IPS-NIHi11 (cell line): ENCODE measurements around the gene PTPRG.
A peak's percentile ranks its signal among the peaks of the same experiment; 100 is the strongest.

Experiments used
- DNase-seq: peaks from one replicate; pipeline ENCODE4 v3.0.0; 2012; ENCODE audit warnings: mixed read lengths, low spot score

Gene PTPRG

GRCh38 chr3:61562721-61563312, 1.4 kb downstream of the PTPRG start:
- DNase-seq = peak; percentile 28

DNA sequence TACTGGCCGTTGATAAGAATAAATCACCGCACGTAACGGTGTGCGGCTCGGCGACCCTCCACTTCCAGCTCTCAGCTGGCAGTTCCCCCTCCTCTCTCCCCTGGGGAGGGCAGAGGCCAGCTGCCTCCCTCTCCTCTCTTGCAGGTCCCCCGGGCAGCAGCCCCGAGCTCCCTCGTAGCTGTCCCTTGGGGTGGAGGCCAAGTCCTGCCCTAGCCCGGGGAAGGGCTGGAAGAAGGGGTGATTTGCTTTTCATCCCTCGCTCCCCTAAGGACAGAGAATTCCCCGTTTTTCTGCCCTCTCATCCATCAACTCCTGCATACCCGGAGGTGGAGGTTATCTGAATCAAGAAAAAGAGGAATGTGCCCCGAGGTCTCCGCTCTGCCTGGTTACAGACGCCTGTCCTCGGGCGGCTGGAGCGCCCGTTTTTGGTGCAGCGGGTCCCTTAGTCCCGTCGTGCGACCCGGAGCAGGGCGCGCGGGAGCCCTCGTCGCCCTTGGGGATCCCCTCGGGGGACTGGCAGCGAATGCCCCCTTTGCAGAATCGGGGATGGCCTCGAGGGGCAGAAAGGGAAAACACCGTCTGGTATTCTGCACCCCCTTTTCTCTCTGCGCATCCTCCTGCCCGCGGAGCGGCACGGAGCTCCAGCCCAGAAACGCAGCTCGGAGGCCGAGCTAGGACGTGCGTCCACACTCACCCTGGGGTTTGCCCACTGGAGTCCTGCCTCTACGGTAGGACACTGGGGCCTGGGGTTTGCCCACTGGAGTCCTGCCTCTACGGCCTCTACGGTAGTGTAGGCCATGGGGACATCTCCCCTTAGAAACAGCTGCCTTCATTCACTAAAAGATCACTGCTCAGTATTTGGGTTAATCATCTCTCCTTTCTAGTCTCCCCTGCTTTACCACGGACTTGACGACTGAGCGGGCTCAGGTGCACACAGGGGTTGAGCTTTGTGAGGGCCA, 2.2 kb downstream of the PTPRG start:
- no peak for DNase-seq

- DNase-seq = peak; percentile 73
Observed at GRCh38 chr3:61564395-61565059, 3.2 kb downstream of the PTPRG start.

DNA sequence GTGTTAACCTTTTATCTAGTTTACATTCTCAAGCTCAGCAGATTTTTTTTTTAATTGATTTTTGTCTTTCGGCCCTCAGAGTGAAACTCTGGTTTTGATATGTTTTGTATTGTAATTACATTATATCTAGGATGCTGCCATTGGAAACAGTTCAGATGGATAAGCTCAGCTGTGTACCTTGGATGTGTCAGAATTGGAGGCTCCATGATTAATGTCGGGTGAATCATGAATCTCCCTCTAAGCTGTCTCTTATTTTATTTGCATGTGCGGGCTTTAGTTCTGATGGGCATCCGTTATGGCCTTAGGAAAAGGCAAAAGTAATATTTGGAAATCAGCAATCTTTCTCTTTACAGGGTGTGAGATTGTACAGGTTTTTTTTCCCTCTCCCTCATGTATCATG, 4.2 kb downstream of the PTPRG start:
- DNase-seq = no peak

- DNase-seq = no peak
Observed at GRCh38 chr3:61568127-61568526, 6.8 kb downstream of the PTPRG start.

- DNase-seq = no peak
Observed at GRCh38 chr3:61569856-61570580, 8.6 kb downstream of the PTPRG start.

GRCh38 chr3:61570813-61571212, 9.4 kb downstream of the PTPRG start:
- DNase-seq = no peak

- no peak for DNase-seq
Observed at GRCh38 chr3:61571516-61572336, 10.4 kb downstream of the PTPRG start.

- no peak for DNase-seq
Observed at GRCh38 chr3:61572879-61573278, 11.5 kb downstream of the PTPRG start.

- no peak for DNase-seq
Observed at GRCh38 chr3:61573441-61573840, 12.1 kb downstream of the PTPRG start.

DNA sequence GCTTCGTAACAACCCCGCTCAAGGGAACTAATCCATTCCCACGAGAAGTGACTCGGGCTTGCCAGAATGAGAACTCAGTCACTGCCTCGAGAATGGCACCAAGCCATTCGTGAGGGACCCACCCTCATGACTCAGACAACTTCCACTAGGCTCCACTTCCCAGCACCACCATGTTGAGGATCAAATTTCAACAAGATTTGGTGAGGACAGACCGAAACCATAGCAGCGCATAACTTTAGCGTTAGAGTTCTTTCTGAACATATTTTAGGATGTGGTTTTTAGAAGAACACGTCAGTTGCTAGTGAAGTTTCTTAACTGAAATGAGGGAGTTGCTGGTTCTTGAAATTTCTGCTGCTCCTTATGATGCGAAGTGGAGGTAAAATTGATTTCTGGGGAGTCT, 13.5 kb downstream of the PTPRG start:
- DNase-seq = no peak

DNA sequence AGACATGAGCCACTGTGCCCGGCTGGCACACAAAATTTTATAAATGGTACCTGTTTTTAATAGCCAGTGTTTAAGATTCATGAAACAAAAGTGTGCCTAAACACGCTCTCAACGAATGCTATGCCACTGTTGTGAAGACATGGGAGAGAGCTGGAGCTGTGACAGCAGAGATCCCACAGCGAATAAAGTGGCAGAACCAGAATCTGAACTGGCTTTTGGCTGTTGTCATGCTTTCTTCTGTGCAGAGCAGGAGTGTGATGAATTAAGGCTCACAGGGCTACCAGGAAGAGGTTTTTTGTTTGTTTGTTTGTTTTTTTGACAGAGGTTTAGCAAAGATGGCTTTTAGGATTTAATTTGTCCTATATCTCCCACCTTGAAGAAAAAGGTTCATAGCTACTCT, 14.5 kb downstream of the PTPRG start:
- DNase-seq = no peak

- no peak for DNase-seq
Observed at GRCh38 chr3:61577760-61578159, 16.4 kb downstream of the PTPRG start.

DNA sequence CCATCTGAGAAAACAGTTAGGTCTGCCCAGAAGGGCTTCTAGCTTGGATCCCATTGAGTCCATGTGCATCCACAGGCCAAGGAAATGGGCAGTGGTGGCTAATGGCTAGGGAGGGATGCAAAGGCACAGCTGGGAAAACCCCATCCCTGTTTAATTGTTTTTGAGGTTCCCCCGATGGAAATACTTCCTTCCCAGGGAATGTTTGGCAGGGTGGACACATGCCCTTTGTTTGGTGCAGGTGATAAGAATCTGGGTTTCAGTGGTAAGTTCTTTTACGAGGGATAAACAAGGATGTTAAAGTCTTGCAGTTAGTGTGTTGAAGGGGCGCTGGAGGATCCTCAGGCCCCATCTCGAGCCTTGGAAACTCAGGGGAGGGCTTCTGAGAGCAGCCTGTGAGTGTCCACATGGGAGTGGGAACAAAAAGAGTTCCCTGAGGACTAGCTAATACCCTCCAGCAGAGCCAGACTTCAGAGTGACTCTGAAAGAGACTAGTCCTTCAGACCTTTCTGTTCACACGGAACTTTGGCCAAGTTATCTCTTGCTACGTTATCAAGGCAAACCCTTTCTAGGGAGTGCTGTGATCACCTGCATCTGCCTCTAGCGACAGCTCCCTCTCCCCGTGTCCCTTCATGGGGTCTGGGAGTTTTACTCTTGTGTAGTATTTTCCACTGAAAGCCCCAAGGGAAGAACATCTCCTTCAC, 17.4 kb downstream of the PTPRG start:
- DNase-seq = no peak

DNA sequence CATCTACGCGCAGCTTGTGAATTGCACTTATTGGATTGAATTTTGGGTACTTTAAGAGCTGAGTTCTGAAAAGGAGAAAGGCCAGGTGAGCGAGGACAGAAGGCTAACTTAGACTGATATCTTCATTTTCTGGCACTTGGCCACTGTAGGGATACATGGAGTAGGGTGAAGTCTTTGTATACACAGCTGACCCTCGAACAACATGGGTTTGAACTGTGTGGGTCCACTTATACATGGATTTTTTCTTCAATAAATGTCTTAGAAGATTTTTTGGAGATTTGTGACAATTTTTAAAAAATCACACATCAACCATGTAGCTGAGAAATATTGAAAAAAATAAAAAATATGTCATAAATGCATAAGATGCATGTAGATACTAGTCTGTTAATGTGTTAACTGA, 18.3 kb downstream of the PTPRG start:
- DNase-seq = no peak

DNA sequence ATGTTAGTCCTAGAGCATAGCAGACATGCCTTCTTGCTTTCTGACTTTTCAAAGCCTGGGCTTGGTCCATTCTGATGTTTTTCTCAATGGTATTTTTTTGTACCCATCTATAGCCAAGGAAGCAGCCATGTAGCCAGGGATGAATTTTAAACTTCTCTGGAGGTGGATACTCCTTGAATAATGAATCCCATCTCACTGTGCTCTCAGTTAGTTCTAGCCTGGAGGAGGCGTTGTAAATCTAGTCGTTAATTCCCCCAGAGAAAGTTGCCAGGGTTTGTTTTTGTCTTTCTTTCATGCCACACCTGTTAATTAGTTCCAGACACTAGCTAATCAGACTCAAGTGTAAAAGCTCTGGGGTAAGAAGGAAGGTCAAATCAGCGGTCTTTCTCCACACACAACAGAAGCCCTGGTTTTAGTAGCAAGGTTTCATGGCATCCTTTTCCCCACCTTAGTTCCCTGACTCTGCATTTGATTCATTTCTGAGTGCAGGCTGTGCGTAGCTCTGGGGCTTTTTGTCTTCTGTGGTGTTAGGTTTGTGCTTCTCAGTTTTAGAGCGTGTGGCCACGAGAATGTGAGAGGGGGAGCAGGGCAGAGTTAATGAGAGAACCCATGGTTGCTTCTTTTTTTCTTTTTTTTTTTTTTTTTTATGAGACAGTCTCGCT, 19.7 kb downstream of the PTPRG start:
- DNase-seq = no peak

GRCh38 chr3:61582287-61582686, 20.9 kb downstream of the PTPRG start:
- DNase-seq = no peak

DNA sequence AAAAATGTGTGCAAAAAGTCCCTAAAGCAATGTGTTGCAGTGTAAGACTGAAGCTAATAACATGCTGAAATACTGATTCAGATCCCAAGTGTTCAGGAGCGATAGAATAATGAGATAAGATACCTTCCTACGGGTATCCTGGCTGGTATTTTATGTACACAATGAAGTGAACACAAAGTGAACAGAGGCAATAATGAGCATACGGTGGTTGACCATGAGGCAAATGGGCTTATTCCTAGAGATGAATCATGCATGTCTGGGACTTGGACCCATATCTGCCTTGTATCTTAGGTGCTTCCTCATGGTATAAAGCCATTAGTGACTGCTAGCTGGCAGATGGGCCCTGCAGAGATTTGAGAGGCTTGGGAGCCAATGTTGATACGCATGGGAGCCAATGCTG, 21.5 kb downstream of the PTPRG start:
- DNase-seq = no peak

GRCh38 chr3:61583890-61584875, 22.8 kb downstream of the PTPRG start:
- no peak for DNase-seq
